Suprapubic skin (tissue), 4 donors: ENCODE results near the gene AUTS2.

Experiments used
- CTCF ChIP-seq, 2 donors: fragments of 200-600 bp in 1 of 2; fragments of 450-650 bp in 1 of 2; sonication (generic) in 1 of 2; IDR thresholded peaks; one replicate each; pipeline ENCODE4 v1.5.1; 2016 to 2019; ENCODE audit warnings: antibody characterized with exemption in 2 of 2, mild to moderate bottlenecking in 1 of 2, moderate library complexity in 1 of 2
- POLR2A ChIP-seq, 2 donors: fragments of 450-650 bp; IDR thresholded peaks; one replicate each; pipeline ENCODE4 v1.6.1; 2017; ENCODE audit warnings: antibody characterized with exemption in 2 of 2, mild to moderate bottlenecking in 2 of 2, moderate library complexity in 2 of 2
- POLR2AphosphoS5 ChIP-seq, 3 donors: sonication (generic); formaldehyde crosslinking; IDR thresholded peaks; one replicate each; pipeline ENCODE4 v1.6.1; 2017; ENCODE audit warnings: antibody characterized with exemption in 3 of 3

DNA sequence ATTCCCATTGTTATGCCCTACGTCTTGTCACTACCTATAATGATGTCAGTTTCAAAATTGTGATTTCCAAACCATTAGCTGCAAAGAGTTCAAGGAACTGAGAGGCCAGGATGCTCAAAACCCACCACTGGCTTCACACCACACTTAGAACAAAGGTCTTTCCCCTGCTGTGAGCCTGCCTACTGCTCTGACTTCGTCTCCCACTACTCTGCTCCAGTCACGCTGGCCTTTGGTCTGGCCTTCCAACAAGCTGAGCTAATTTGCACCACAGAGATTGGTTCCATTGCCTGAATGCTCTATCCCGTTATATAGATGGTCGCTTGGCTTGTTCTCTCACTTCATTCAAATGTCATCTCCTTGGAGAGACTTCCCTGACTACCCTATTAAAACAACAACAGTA is 961.5 kb downstream of the AUTS2 start:
- TF ChIP-seq CTCF (IDR thresholded peaks at IDR 0.05): no peak
- TF ChIP-seq POLR2AphosphoS5 (IDR thresholded peaks at IDR 0.05): no peak
- TF ChIP-seq POLR2A (IDR thresholded peaks at IDR 0.05): no peak
